GM18873 (cell line): ENCODE measurements around the gene TMEM131.

Experiments
- ATAC-seq: cut with Tn5 transposase; IDR thresholded peaks from one replicate; pipeline ENCODE4 v1.9.1; 2021; ENCODE audit warnings: mild to moderate bottlenecking, moderate library complexity, moderate number of reproducible peaks; ENCODE audit not compliant: unreplicated experiment, low FRiP score

TMEM131 gene

DNA sequence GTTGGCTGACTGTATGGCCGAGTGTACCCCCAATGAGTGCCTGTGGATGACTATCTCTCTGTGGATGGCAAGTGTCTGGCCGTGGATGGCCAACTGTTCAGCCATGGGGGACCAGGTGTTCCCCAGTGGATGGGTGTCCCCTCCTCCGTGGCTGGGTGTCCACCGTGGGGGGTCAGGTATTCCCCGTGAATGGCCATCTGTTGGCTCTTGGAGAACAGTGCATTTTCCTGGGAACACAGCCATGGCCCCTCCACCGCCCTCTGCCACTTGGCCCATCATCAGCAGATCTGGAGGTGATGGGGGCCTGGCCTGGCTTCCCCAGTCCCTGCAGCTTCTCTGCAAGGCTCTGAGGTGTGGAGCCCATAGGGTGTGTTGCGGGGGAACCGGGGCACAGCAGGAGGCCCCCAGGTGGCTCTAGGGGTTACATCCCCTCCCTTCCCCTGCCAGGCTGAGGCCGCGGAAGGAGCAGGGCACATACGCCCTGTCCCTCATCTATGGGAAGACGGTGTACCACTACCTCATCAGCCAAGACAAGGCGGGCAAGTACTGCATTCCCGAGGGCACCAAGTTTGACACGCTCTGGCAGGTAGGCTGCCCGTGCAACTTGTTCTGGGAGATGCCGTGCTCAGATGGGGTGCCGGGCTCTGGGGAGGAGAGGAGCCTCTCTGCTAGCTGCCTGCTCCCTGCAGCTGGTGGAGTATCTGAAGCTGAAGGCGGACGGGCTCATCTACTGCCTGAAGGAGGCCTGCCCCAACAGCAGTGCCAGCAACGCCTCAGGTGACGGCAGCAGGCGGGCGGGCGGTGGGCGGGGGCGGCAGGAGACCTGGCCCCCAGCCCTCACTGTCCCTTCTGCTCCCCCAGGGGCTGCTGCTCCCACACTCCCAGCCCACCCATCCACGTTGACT is 263.1 kb downstream of the TMEM131 start:
- ATAC-seq, result no peak

DNA sequence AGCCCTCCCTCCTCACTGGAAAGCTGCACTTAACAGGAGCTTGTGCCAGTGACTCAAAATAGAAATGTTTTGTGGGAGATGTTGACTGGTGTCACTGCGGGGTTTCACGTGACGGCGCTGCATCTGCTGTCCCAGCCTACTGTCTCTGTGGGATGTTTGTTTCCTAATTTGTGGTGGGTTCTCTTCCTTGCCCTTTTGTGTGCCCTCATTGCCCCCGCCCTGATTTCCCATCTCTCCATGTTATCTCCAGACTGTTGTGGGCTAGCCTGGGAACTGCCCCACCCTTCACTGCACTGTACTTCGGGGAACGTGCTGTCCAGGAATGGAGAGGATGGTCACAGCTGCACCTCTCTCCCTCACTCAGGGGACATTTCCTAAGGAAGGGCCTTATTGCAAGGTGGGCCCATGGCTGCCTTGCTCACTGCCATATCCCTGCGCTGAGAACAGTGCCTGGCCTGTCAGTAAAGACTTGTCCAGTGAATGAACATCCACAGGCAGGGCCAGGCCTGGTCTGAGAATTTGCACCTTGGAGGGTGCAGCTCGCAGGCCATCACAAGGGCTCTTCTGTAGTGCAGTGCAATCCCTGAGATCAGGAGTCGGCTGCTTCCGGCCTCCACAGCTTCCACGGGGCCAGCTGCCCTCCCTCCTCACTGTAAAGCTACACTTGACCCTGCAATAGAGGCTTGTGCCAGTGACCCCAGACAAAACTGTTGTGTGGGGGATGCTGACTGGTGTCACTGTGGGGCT is 264.3 kb downstream of the TMEM131 start:
- ATAC-seq, result no peak

DNA sequence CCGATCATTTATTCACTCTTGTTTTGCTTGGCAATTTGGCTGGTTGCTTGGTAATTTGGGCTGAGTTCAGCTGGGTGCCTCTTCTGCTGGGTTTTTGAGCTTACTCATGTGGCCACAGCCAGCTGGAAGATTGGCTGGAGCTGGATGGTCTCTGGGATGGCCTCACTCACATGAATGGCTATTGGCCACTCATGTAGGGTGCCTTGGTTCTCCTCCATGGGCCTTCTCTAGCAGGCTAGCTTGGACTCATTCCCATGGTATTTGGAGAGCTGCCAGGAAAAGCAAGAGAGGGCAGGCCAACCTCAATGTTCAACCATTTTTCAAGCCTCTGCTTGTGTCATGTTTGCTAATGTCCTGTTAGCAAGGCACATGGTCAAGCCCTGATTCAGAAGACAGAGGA is 265.5 kb downstream of the TMEM131 start:
- ATAC-seq, result no peak

DNA sequence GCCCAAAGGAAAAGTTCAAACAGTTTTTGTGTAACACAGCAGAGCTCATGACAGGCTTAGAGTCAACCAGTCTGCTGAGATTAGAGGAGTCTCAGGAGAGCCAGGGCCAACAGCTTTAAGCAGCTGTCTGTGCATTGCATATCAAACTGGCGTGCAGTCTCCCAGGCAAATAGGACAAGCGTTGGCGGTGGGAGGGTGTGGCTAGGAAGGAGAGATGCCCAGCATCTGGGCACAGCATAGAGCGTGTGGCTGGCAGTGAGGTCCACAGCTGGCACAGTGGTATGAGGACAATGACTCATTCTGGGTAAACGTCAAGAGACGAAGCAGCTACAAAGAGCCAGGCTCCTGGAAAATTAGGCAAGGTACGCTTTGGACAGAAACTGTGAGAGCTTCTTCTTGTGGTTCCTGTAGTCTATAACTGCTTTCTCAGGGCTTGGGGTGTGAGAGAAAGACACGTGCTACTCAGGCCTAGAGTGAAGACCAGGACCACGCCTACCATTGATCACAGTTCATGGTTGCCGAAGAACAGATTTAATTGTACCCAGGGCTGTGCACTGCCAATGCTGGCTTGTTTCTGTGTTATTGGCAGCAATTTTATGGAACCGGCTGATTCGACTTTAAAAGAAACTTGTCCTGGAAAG is 267.5 kb downstream of the TMEM131 start:
- ATAC-seq, result no peak

DNA sequence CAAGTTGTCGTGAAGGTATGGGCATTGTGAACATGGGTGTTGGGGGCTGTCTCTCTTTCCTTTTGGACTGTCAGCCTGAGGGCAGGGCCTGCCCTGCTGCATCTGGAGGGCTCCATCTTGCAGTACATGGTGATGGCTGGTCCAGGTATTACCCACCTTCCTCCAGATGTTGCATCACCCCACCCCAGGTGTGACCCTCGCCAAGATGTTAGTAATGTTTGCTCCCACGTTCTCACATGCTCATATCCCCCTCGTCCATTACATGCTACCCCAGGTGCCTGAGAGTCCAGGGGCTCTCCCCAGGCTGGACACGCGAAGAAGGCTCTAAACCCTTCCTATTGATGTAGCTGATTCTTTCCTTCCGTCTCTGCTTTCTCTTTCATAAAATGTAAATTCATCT is 268.5 kb downstream of the TMEM131 start:
- ATAC-seq, result no peak

DNA sequence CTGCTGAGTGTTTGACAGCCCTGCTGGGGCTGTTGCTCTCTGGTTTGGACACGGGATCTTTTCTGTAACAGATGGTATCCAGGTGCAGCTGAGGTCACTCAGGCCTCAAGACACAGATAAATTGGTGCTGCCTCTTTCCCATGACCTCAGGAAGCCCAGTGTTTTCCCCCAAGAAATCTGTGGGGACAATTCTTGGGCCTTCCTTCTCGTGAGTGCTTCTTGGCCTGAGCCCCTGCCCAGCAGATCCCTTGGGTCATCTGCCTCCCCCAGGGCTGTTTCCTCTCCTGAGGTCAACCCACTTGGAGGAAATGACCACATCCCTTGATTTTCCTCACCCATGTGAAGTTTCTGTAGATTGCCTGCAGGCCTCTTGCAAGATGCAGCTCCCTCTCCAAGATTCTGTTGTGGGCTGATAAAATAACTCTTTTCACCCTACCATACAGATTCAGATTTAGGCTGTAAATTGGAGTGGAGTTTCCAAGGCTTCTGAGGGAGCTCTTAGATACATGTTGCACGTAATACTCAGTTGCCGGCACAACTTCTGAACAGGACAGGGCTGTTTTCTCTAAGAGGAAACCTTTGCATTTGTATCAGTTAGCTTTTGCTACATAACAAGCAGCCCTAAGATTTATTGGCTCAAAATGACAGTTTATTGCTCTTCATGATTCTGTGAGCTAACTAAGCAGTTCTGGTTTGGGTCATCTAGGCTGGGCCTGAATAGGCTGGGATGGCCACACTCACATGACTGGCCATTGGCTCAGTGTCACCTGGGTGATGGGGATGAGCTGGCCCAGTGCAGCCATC is 269.3 kb downstream of the TMEM131 start:
- no peak for ATAC-seq

DNA sequence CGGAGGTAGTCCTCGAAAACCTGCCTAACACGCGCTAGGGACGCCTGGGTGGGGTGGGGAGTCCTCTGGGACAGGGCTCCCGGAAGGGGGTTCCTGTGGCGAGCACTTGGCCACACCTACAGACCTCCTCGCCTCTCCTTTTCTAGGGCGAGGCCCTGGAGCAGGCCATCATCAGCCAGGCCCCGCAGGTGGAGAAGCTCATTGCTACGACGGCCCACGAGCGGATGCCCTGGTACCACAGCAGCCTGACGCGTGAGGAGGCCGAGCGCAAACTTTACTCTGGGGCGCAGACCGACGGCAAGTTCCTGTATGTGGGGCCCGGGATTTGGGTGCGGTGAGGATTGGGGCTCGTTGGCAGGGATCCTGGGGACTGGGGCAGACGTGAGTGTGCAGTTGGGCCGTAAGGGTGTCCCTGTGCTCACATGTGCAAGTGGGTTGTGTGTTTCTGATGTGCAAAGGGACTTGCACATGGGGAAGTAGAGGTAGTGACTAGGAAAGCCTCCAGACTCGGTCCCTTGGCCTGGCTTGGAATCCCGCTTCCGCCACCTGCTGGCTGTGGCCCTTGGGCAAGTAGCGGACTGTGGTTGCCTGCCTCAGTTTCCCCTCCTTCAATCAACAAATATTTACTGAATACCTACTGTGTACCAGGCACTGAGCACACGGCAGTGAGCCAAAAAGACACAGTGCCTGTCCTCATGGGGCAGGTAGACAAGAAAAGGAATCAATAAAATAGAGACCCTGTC is 270.6 kb downstream of the TMEM131 start:
- no peak for ATAC-seq

DNA sequence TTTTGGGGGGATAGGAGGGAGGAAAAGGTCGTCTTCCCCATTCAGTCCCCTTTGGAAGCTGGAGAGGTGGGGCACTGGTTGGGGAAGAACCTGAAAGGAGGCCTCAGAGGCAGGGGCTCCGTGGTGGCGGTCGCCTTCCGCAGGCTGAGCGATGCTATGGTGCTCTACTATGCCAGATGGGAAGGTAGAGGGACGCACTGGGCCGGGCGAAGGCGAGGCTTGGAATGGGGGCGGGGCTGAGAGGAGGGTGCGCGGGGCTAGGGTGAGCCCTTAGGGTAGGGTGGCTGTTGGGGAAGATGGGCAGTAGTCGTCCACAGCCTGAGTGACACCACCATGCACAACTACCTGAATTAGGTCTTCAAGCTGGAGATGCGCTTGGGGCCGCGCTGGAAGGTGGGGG is 271.2 kb downstream of the TMEM131 start:
- ATAC-seq, result no peak

DNA sequence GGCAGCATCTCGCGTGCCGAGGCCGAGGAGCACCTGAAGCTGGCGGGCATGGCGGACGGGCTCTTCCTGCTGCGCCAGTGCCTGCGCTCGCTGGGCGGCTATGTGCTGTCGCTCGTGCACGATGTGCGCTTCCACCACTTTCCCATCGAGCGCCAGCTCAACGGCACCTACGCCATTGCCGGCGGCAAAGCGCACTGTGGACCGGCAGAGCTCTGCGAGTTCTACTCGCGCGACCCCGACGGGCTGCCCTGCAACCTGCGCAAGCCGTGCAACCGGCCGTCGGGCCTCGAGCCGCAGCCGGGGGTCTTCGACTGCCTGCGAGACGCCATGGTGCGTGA is 271.7 kb downstream of the TMEM131 start:
- ATAC-seq, result no peak

DNA sequence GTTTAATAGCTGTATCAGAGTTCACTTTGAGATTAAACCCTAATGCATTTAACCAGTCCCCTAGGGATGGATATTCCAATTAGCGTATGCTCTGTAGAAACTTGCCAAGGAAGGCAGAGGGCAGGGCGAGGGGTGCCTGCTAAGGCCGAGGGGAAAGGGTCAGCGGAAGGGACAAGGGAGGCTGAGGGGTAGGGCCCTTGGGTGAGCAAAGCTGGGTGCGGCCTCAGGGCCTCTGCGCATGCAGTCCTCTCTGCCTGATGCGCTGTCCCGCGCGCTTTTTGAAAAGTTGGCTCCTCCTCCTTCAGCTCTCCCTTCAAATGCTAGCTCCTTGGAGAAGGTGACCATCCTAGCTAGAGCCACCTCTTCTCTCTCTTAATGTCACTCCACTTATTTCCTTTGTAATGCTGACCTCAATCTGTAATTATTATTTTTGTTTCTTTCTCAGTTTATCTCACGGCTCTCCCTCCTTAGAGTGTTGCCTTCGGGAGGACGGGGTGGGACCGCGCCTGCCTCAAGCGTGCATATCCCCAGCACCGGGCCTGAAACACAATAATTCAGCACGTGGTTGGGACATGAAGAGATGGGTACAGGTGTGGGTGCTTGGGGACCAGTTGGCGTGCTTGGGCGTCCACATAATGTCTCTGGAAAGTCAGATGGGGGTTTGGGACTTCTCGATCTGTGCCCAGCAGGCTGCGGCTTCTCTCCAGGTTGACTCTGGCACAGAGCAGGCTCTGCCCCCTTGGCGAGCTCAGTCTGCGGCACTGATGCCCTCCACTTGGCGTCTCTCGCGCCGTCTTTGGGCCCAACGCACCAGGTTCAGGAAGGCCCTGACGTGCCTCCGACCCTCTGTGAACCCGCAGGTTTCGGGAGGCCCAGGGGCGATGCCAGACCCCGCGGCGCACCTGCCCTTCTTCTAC is 272.3 kb downstream of the TMEM131 start:
- ATAC-seq, result no peak

DNA sequence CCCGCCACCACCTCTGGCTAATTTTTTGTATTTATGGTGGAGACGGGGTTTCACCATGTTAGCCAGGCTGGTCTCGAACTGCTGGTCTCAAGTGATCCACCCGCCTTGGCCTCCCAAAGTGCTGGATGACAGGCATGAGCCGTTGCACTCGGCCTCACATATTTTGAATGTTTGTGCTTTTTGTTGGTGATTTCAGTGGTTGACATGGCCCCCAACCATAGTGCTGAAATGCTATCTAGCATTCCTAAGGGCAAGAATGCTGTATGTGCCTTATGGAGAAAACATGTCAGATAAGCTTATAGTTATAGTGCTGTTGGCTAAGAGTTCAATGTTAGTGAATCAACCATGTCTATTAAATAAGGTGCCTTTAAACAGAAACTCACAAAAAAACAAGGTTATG is 273.5 kb downstream of the TMEM131 start:
- ATAC-seq, result no peak

DNA sequence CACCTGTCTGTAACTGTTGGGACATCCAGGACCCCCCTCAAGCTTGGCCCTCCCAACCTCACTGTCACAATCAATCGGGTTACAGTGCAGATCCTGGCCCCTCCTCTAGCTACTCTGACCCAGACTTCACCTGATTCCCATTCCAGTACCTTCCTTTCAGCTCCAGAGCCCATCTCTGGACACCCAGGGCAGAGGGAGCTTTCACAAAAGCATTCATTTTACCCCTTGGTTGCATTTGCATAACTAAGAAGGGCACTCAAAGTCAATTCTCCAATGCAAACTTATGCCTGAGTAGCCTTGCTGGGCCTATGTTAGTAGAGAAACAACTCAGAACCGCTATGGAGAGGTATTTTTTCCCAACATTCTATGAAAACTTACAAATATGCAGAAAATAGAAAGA is 275.0 kb downstream of the TMEM131 start:
- ATAC-seq, result no peak

DNA sequence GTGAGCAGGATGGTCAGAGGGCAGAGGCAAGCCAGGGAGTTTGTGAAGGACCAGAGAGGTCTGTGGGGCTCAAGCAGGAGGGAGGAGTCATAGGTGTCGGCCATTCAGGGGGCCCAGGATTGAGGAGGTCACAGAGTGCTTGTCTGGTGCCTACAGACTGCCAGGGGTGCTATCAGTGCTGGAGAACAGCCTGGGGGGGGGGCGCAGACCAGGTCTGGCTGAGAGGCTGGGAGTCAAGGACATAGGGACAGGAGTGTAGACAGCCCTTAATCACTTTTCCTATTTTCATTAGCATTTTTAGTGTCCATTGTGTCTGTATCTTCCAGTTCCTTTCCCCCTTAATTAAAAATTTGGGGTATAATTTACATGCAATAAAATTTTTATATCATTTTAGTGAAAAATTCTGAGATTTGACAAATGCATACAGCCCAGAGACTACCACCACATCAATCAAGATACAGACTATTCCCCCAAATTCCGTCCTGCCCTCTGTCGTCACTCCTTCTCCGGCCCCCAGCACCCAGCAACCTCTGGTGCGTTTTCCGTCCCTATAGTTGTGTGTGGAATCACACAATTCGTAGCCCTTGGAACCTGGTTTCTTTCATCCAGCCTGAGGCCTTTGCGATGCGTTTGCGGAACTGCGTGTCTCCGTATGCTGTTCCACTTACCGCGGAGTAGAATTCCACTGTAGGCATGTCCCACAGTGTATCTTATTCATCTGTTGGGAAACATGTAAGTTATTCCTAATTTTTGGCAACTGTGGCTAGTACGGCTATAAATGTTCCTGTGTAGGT is 276.2 kb downstream of the TMEM131 start:
- ATAC-seq, result no peak

DNA sequence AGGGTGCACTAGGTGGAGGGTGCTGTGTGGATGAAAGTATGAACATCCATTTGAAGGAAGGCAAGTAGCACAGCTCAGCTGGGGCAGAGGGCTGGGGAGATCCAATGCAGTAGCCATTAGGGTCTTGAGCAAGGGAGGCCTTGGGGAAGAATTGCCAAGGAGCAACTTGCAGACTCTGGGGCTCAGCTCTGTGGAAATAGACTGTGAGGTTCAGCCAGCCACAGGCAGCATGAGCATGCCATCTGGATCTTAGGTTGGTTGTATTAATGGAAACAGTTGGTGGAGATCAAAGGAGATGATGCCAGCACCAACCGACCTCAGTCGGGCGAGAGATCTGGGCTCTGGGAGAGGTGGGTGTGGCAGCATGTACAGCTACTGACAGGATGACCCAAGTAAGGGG is 276.8 kb downstream of the TMEM131 start:
- ATAC-seq, result no peak

DNA sequence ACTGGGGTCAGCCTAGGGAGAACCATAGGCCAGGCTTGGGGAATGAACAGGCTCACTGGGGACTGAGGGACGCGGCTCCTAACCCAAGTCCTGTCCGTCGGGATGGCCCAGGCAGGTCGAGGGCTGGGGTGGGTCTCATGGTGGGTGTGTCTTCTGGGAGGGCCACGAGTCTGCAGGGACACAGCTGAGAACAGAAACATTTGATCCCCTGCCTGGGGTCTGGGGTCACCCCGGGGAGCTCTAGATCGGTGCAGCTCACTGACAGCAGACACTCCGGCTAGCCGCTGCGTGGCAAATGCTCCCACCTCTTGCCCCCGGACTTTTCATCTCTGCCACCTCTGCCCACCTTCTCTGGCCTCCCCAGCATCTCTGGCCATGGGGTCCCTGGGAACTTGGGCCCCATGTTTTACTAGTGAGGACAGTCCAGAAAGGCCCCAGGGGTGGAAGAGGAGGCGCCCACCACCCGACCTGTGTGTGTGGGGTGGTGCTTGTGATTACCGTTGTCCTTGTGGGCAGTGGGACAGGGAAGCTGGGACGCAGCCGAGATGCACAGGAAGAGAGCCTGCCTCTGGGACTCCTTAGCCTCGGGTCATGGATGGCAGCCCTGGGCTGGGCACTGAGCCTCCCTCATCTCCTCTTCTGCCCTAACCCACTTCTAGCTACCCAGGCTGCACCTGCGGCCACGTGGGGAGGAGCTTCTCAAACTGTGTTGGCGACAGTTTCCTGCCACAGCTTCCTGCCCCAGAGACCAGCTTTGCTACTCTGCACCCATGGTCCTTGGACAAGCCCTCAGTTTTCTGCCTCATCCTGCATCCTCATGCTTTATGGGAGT is 277.5 kb downstream of the TMEM131 start:
- ATAC-seq, result no peak

DNA sequence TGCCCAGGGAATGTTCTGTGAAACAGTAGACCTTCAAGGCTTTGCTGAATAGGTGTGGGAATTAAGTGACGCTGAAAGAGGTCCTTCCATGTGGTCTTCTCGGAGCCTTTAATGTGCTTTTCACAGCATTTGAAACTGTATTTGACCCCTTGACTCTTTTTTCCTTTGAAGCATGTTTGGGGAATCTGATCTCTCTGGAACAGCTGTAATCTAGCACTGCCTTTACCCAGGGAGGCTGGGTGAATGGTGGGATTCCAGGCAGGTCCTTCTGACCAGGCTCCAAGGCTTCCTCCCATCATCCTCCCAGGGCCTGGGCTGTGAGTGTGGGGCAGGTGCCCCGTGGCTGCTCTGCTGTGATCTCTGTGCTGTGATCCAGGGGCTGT is 278.1 kb downstream of the TMEM131 start:
- ATAC-seq, result no peak
